Measurements from ENCODE around the gene TBC1D22A. TPM values are rescaled to one million over a fixed set of nuclear protein-coding genes. Genes with fewer than 3 reads are reported as not detected.
A peak's percentile ranks its signal among the peaks of the same experiment; 100 is the strongest.

The TBC1D22A gene
- total and polyA plus RNA-seq, 8 donors = 12.0 to 17.6 (median 15.3) TPM

DNA sequence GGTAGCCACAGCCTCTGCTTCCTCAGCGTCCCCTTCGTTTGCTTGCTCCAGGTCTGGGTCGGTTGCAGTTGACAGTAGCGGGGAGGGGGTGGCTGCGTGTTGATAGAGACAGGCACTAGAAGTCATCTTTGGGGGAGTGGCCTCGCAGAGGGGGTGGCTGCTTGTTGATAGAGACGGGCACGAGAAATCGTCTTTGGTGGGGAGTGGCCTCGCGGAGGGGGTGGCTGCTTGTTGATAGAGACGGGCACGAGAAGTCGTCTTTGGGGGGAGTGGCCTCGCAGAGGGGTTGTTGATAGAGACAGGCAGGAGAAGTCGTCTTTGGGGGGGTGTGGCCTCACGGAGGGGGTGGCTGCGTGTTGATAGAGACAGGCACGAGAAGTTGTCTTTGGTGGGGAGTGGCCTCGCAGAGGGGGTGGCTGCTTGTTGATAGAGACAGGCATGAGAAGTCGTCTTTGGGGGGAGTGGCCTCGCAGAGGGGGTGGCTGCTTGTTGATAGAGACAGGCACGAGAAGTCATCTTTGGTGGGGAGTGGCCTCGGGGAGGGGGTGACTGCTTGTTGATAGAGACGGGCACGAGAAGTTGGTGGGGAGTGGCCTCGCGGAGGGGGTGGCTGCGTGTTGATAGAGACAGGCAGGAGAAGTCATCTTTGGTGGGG lies 328.3 kb downstream of the TBC1D22A start:
- intact Hi-C loops (cut with DNase I) = no loop called here
- ATAC-seq (no peak), FAIRE-seq (no peak), DNase-seq (no peak)
- TF ChIP-seq, protein P1, sequence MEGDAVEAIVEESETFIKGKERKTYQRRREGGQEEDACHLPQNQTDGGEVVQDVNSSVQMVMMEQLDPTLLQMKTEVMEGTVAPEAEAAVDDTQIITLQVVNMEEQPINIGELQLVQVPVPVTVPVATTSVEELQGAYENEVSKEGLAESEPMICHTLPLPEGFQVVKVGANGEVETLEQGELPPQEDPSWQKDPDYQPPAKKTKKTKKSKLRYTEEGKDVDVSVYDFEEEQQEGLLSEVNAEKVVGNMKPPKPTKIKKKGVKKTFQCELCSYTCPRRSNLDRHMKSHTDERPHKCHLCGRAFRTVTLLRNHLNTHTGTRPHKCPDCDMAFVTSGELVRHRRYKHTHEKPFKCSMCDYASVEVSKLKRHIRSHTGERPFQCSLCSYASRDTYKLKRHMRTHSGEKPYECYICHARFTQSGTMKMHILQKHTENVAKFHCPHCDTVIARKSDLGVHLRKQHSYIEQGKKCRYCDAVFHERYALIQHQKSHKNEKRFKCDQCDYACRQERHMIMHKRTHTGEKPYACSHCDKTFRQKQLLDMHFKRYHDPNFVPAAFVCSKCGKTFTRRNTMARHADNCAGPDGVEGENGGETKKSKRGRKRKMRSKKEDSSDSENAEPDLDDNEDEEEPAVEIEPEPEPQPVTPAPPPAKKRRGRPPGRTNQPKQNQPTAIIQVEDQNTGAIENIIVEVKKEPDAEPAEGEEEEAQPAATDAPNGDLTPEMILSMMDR (IDR thresholded peaks at IDR 0.05) = no peak
- 25 to 26% methylated on average over 29 of the region's 29 CpGs for WGBS, 2 donors
- Histone ChIP-seq H3K9me3 (no peaks in the 10 kb centered on the region), H3K4me1 (peaks cover 0 to 10% (median 4%) of the 10 kb centered on the region in 3 donors), H3K27me3 (no peaks in the 10 kb centered on the region), H3K27ac (no peak overlapping the region), H3K4me3 (peak overlapping the region in 1 of 4 donors; percentile 19), H3K36me3 (no peaks in the 10 kb centered on the region)

GRCh38 chr22:47091246-47091651 lies 328.8 kb downstream of the TBC1D22A start:
- intact Hi-C loops (cut with DNase I) = no loop called here
- Histone ChIP-seq H3K4me3 (peak overlapping the region in 1 of 4 donors; percentile 19), H3K27ac (no peak overlapping the region), H3K27me3 (no peaks in the 10 kb centered on the region), H3K9me3 (no peaks in the 10 kb centered on the region), H3K4me1 (peaks cover 0 to 10% (median 4%) of the 10 kb centered on the region in 3 donors), H3K36me3 (no peaks in the 10 kb centered on the region)
- no peak for FAIRE-seq
- peak in 1 of 4 donors; percentile 31 for ATAC-seq
- DNase-seq = no peak
- TF ChIP-seq, protein P1 (IDR thresholded peaks at IDR 0.05) = no peak
- WGBS, 2 donors = 9 to 14% methylated on average over 18 to 21 of the region's 21 CpGs

- TF ChIP-seq, protein P1 (IDR thresholded peaks at IDR 0.05) = no peak
- ATAC-seq = no peak
- intact Hi-C loops (cut with DNase I) = no loop called here
- Histone ChIP-seq H3K4me1 (peaks cover 0 to 10% (median 4%) of the 10 kb centered on the region in 3 donors), H3K36me3 (no peaks in the 10 kb centered on the region), H3K4me3 (no peak overlapping the region), H3K27me3 (no peaks in the 10 kb centered on the region), H3K9me3 (no peaks in the 10 kb centered on the region), H3K27ac (no peak overlapping the region)
- no peak for DNase-seq
- FAIRE-seq = no peak
- 95% methylated on average over 16 of the region's 16 CpGs for WGBS, 2 donors
These were observed 329.7 kb downstream of the TBC1D22A start for GRCh38 chr22:47091921-47092700.

DNA sequence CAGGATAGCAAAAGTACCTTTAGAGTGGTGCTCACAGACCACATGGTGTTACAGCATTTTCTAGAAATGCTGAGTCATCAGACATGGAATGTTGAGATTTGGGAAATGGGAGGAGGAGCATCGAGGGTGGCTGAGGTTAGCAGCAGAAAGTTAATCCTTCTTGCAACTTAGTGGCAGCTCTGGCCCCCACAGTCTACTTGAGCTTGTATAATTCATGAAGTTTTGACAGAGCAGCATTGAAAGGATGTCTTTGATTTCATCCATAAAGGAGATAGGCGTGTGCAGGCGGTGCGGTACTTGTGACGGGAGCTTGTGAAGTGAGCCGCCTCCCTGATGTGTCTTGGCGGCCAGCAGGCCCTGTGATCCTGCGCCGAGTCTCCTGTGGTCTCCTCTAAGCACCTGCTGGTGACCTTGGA lies 330.5 kb downstream of the TBC1D22A start:
- intact Hi-C loops (cut with DNase I) = no loop called here
- Histone ChIP-seq H3K27me3 (no peaks in the 10 kb centered on the region), H3K4me1 (peaks cover 0 to 10% (median 4%) of the 10 kb centered on the region in 3 donors), H3K27ac (no peak overlapping the region), H3K9me3 (no peaks in the 10 kb centered on the region), H3K36me3 (no peaks in the 10 kb centered on the region), H3K4me3 (no peak overlapping the region)
- ATAC-seq (peak in 1 of 4 donors; percentile 37), FAIRE-seq (no peak), DNase-seq (no peak)
- 90 to 91% methylated on average over 9 of the region's 9 CpGs for WGBS, 2 donors
- TF ChIP-seq, protein P1 (IDR thresholded peaks at IDR 0.05) = no peak
